ENCODE data around the gene PARD3B. TPM values are rescaled to one million over a fixed set of nuclear protein-coding genes. Genes with fewer than 3 reads are reported as not detected.

Gene PARD3B
- total and polyA plus RNA-seq, 2 of the 13 experiments (the other 11 are each of a cell fraction or from before 2014, with no cell fraction given), result 0.71 to 2.3 TPM

DNA sequence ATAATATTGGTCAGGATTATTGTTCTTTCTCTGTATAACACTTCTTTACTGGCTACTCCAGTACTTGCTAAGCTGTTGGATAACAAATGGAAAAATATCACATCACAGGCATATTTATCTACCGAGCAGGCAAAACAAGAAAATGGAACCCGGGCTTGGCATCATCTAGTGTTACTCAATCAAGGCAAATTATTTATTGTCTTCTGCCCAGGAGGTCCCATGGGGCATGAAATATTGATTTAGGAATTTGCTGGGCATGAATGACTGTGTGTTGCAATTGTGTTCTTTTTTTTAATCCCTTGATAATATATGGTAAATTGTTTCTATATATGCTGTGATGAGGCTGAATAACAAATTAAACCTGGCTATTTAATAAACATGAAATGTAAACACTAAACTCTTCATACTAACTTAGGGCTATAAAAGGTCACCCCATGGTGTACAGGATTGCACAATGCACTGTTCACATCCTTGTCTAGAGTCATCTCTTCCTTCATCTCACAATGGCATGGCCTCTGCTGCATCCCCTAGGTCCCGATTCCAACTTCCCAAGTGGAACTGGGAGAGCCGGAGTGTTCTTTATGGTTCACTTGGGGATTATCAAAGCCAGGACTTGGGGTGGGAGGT is 2.2 kb upstream of the PARD3B start:
- no peak for DNase-seq (ENCODE audit: low spot score)
- no peak overlapping the region for H3K4me2 ChIP-seq (ENCODE audit: low read depth, low read length)
- ChIA-PET POLR2A (no interaction called here), CTCF (ENCODE audit: low intra/inter-chr PET ratio, low total read pairs) (no interaction called here)
- intact Hi-C loops (cut with micrococcal nuclease; ENCODE audit: unreplicated experiment) (no loop called here), in situ Hi-C loops (cut with HindIII; ENCODE audit: extremely low pct_ligation_motif_present, low pct_unique_long_range_greater_than_20kb) (no loop called here)
- peaks cover 21% of the 10 kb centered on the region for H3K4me1 ChIP-seq (ENCODE audit: insufficient read depth, low read length)
- H3K4me3 ChIP-seq (replicated peaks in 1 of 3; ENCODE audit: insufficient read depth in 1 of 3, low read depth in 2 of 3, low read length in 3 of 3), result no peak overlapping the region
- FAIRE-seq, result no peak
- no peak overlapping the region for H3K9ac ChIP-seq (ENCODE audit: insufficient read depth, low read depth, low read length)
- no peaks in the 10 kb centered on the region for H3K9me3 ChIP-seq (ENCODE audit: low read length)
- BruUV-seq (replicated peaks), result no TSS peak
- H3K79me2 ChIP-seq (ENCODE audit: insufficient read depth, low read length), result no peaks in the 10 kb centered on the region
- no peak for TF ChIP-seq ZNF670 (CRISPR knock-in tag; IDR thresholded peaks at IDR 0.05; ENCODE audit: borderline replicate concordance)
- TF ChIP-seq CEBPG (CRISPR knock-in tag; IDR thresholded peaks at IDR 0.05), result peak; percentile 18; the same call in 1 of the 2 replicates
- TF ChIP-seq ZNF724P (CRISPR knock-in tag; IDR thresholded peaks at IDR 0.05; ENCODE audit: borderline replicate concordance), result no peak
- no peak for TF ChIP-seq ZNF777 (CRISPR knock-in tag; IDR thresholded peaks at IDR 0.05)
- TF ChIP-seq, protein P1, sequence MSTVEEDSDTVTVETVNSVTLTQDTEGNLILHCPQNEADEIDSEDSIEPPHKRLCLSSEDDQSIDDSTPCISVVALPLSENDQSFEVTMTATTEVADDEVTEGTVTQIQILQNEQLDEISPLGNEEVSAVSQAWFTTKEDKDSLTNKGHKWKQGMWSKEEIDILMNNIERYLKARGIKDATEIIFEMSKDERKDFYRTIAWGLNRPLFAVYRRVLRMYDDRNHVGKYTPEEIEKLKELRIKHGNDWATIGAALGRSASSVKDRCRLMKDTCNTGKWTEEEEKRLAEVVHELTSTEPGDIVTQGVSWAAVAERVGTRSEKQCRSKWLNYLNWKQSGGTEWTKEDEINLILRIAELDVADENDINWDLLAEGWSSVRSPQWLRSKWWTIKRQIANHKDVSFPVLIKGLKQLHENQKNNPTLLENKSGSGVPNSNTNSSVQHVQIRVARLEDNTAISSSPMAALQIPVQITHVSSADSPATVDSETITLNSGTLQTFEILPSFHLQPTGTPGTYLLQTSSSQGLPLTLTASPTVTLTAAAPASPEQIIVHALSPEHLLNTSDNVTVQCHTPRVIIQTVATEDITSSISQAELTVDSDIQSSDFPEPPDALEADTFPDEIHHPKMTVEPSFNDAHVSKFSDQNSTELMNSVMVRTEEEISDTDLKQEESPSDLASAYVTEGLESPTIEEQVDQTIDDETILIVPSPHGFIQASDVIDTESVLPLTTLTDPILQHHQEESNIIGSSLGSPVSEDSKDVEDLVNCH (CRISPR knock-in tag; IDR thresholded peaks at IDR 0.05), result no peak
- no peak for TF ChIP-seq ZNF768 (CRISPR knock-in tag; IDR thresholded peaks at IDR 0.05)
- no peak for TF ChIP-seq XRCC5 (optimal IDR thresholded peaks at IDR 0.05; ENCODE audit: low read length)
- TF ChIP-seq, protein P2, sequence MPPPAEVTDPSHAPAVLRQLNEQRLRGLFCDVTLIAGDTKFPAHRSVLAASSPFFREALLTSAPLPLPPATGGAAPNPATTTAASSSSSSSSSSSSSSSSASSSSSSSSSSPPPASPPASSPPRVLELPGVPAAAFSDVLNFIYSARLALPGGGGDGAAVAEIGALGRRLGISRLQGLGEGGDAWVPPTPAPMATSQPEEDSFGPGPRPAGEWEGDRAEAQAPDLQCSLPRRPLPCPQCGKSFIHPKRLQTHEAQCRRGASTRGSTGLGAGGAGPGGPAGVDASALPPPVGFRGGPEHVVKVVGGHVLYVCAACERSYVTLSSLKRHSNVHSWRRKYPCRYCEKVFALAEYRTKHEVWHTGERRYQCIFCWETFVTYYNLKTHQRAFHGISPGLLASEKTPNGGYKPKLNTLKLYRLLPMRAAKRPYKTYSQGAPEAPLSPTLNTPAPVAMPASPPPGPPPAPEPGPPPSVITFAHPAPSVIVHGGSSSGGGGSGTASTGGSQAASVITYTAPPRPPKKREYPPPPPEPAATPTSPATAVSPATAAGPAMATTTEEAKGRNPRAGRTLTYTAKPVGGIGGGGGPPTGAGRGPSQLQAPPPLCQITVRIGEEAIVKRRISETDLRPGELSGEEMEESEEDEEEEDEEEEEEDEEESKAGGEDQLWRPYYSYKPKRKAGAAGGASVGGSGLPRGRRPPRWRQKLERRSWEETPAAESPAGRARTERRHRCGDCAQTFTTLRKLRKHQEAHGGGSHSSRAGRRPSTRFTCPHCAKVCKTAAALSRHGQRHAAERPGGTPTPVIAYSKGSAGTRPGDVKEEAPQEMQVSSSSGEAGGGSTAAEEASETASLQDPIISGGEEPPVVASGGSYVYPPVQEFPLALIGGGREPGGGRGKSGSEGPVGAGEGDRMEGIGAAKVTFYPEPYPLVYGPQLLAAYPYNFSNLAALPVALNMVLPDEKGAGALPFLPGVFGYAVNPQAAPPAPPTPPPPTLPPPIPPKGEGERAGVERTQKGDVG (CRISPR knock-in tag; IDR thresholded peaks at IDR 0.05; ENCODE audit: borderline replicate concordance), result no peak
- no peak for TF ChIP-seq ARID2 (CRISPR knock-in tag; IDR thresholded peaks at IDR 0.05; ENCODE audit: borderline replicate concordance)
- no peak for TF ChIP-seq PRPF4 (IDR thresholded peaks at IDR 0.05; ENCODE audit: low read depth, low read length, poor library complexity, severe bottlenecking)
- TF ChIP-seq CEBPB (IDR thresholded peaks at IDR 0.05; ENCODE audit: borderline replicate concordance, low read depth, low read length), result peak; percentile 59
- TF ChIP-seq ZSCAN12 (CRISPR knock-in tag; IDR thresholded peaks at IDR 0.05), result no peak
- H3K27me3 ChIP-seq (ENCODE audit: control insufficient read depth in 1 of 2, insufficient read depth in 2 of 2, low read length in 2 of 2), result peaks cover 0 to 22% of the 10 kb centered on the region in 2 experiments; a peak in 2 of 5 replicates
- no peak overlapping the region for H2AFZ ChIP-seq (ENCODE audit: low read length)
- H4K20me1 ChIP-seq (ENCODE audit: insufficient read depth, low read length), result no peaks in the 10 kb centered on the region
- no peaks in the 10 kb centered on the region for H3K36me3 ChIP-seq (replicated peaks in 1 of 2; ENCODE audit: control insufficient read depth in 1 of 2, insufficient read depth in 2 of 2, low read length in 2 of 2)
- H3K27ac ChIP-seq (ENCODE audit: extremely low read length, insufficient read depth, low read length), result no peak overlapping the region
- no peak for ATAC-seq
- WGBS (ENCODE audit: low lambda C conversion rate), result 78% methylated on average over 4 of the region's 4 CpGs

Data from HepG2 (cell line).